GM23338 (cell line): ENCODE results near the gene S100A11. TPM values are rescaled to one million over a fixed set of nuclear protein-coding genes. Genes with fewer than 3 reads are reported as not detected.

Experiments used
- ATAC-seq: fragments of 200-7000 bp; cut with Tn5 transposase; 3 replicates; pipeline ENCODE4 v1.9.1; 2020
- DNase-seq: peaks from one replicate; pipeline ENCODE4 v3.0.0-alpha.2; 2015; ENCODE audit warnings: low spot score
- H2AFZ ChIP-seq: fragments of 200-600 bp; sonication (generic); 2 replicates; pipeline ENCODE4 v1.8.0; 2016; ENCODE audit warnings: antibody characterized with exemption, mild to moderate bottlenecking, moderate library complexity
- H3F3A ChIP-seq: fragments of 200-600 bp; sonication (generic); replicated peaks from 2 replicates; pipeline ENCODE4 v1.8.0; 2017; ENCODE audit warnings: antibody characterized with exemption, mixed run types, low read depth
- H3K27ac ChIP-seq: fragments of 200-600 bp; sonication (generic); 2 replicates; pipeline ENCODE4 v1.6.1; 2016; ENCODE audit warnings: low read depth
- H3K27me3 ChIP-seq: fragments of 200-600 bp; sonication (generic); 2 replicates; pipeline ENCODE4 v1.8.0; 2016; ENCODE audit warnings: mild to moderate bottlenecking, mixed run types, moderate library complexity; ENCODE audit not compliant: insufficient read depth
- H3K36me3 ChIP-seq: fragments of 200-600 bp; sonication (generic); 2 replicates; pipeline ENCODE4 v1.8.0; 2016; ENCODE audit warnings: mild to moderate bottlenecking; ENCODE audit not compliant: insufficient read depth
- H3K4me1 ChIP-seq: fragments of 200-600 bp; sonication (generic); 2 replicates; pipeline ENCODE4 v1.8.0; 2016; ENCODE audit warnings: mild to moderate bottlenecking, moderate library complexity; ENCODE audit not compliant: insufficient read depth
- H3K4me2 ChIP-seq: fragments of 200-600 bp; sonication (generic); 2 replicates; pipeline ENCODE4 v1.7.1; 2017; ENCODE audit warnings: mixed run types
- H3K4me3 ChIP-seq: fragments of 200-600 bp; sonication (generic); 2 replicates; pipeline ENCODE4 v1.6.1; 2016; ENCODE audit warnings: mixed run types
- H3K79me2 ChIP-seq: fragments of 200-600 bp; sonication (generic); replicated peaks from 2 replicates; pipeline ENCODE4 v1.8.0; 2017; ENCODE audit warnings: mild to moderate bottlenecking; ENCODE audit not compliant: insufficient read depth
- H3K9me2 ChIP-seq: fragments of 200-600 bp; sonication (generic); 2 replicates; pipeline ENCODE4 v1.8.0; 2017; ENCODE audit not compliant: insufficient read depth
- H4K20me1 ChIP-seq: fragments of 200-600 bp; sonication (generic); replicated peaks from 2 replicates; pipeline ENCODE4 v1.8.0; 2017; ENCODE audit warnings: mild to moderate bottlenecking; ENCODE audit not compliant: insufficient read depth
- H3K27ac Mint-ChIP-seq: 2 replicates; pipeline ENCODE4 v1.8.0; 2020; ENCODE audit warnings: inconsistent platforms, mild to moderate bottlenecking, moderate library complexity, mixed read lengths
- H3K27me3 Mint-ChIP-seq: 3 replicates; pipeline ENCODE4 v1.8.0; 2022; ENCODE audit warnings: low read depth, mild to moderate bottlenecking, moderate library complexity, mixed read lengths, inconsistent platforms; ENCODE audit not compliant: insufficient read depth, poor library complexity
- H3K36me3 Mint-ChIP-seq: 3 replicates; pipeline ENCODE4 v1.8.0; 2021; ENCODE audit warnings: low read depth, mild to moderate bottlenecking, inconsistent platforms, moderate library complexity, mixed read lengths
- H3K4me1 Mint-ChIP-seq: 3 replicates; pipeline ENCODE4 v1.8.0; 2020; ENCODE audit warnings: mild to moderate bottlenecking, inconsistent platforms, mixed read lengths
- H3K4me3 Mint-ChIP-seq: 3 replicates; pipeline ENCODE4 v1.8.0; 2021; ENCODE audit warnings: moderate library complexity, mild to moderate bottlenecking, inconsistent platforms, mixed read lengths
- H3K9me3 Mint-ChIP-seq: 3 replicates; pipeline ENCODE4 v1.8.0; 2020; ENCODE audit warnings: moderate library complexity, mild to moderate bottlenecking, inconsistent platforms, mixed read lengths
- CREB1 ChIP-seq: fragments of 250-450 bp; sonication (Bioruptor Pico); IDR thresholded peaks from 2 replicates; pipeline ENCODE4 v1.5.0; 2020; ENCODE audit warnings: low read depth, mild to moderate bottlenecking, moderate library complexity
- EZH2 ChIP-seq: fragments of 200-600 bp; sonication (generic); IDR thresholded peaks from one replicate; pipeline ENCODE4 v1.8.0; 2017; ENCODE audit warnings: antibody characterized with exemption, mild to moderate bottlenecking, low read depth; ENCODE audit not compliant: unreplicated experiment
- EZH2phosphoT487 ChIP-seq: fragments of 200-600 bp; sonication (generic); IDR thresholded peaks from one replicate; pipeline ENCODE4 v1.8.1; 2018; ENCODE audit warnings: antibody characterized with exemption; ENCODE audit not compliant: unreplicated experiment
- NANOG ChIP-seq: IDR thresholded peaks from 2 replicates; pipeline ENCODE4 v1.6.1; 2016; ENCODE audit warnings: antibody characterized with exemption, borderline replicate concordance
- POLR2AphosphoS5 ChIP-seq: IDR thresholded peaks from 2 replicates; pipeline ENCODE4 v1.6.1; 2016; ENCODE audit warnings: antibody characterized with exemption, low read depth
- STAT1 ChIP-seq: IDR thresholded peaks from one replicate; pipeline ENCODE4 v1.6.1; 2016; ENCODE audit warnings: antibody characterized with exemption; ENCODE audit not compliant: unreplicated experiment
- ZNF331 ChIP-seq: fragments of 250-450 bp; sonication (Bioruptor Pico); IDR thresholded peaks from 2 replicates; pipeline ENCODE4 v1.5.0; 2020; ENCODE audit warnings: low read depth, mild to moderate bottlenecking, moderate library complexity
- long read RNA-seq: library from polyadenylated mRNA; unstranded; transcript quantifications from one replicate; pipeline ENCODE4 v2.0.0, GENCODE V29; 2020; ENCODE audit not compliant: unreplicated experiment
- polyA plus RNA-seq: library from polyadenylated mRNA; unstranded; fragments of >200 nt; fragmentation: Nextera tagmentation; extraction: Ambion mirVana; gene quantifications from 2 replicates; pipeline ENCODE4 v1.2.1, GENCODE V29; 2016
- total RNA-seq: library from RNA; depleted of rRNA; stranded (reverse); fragments of >200 nt; shearing (Covaris generic); gene quantifications from 2 replicates; pipeline ENCODE4 v1.2.3, GENCODE V29; 2014; rRNA removed
- TF ChIP-seq, protein P1 (sequence below): fragments of 250-450 bp; sonication (Bioruptor Pico); IDR thresholded peaks from 2 replicates; pipeline ENCODE4 v1.5.0; 2020; ENCODE audit warnings: mild to moderate bottlenecking, moderate library complexity
- TF ChIP-seq, protein P2 (sequence below), 2 experiments: fragments of 200-600 bp in 1 of 2; sonication (generic) in 1 of 2; conservative IDR thresholded peaks; 2 replicates each; pipeline versions ENCODE4 v1.5.1 to v1.6.1; 2016 to 2017; ENCODE audit warnings: antibody characterized with exemption in 2 of 2, low read depth in 2 of 2, mild to moderate bottlenecking in 2 of 2, moderate library complexity in 1 of 2
- TF ChIP-seq, protein P3 (sequence below): IDR thresholded peaks from 2 replicates; pipeline ENCODE4 v1.6.1; 2016; ENCODE audit warnings: antibody characterized with exemption

The S100A11 gene
- total RNA-seq (73.1 and 78.6 TPM in 2 replicates), polyA plus RNA-seq (596 and 668 TPM in 2 replicates)
- long read RNA-seq, transcript S100A11-201 (3 exons, 594 nt) = major isoform, 73 of 73 reads
- long read RNA-seq, partial matches to known transcripts = 0 of 73 reads
- long read RNA-seq, other reads (novel, unspliced or antisense) = 0 of 73 reads

DNA sequence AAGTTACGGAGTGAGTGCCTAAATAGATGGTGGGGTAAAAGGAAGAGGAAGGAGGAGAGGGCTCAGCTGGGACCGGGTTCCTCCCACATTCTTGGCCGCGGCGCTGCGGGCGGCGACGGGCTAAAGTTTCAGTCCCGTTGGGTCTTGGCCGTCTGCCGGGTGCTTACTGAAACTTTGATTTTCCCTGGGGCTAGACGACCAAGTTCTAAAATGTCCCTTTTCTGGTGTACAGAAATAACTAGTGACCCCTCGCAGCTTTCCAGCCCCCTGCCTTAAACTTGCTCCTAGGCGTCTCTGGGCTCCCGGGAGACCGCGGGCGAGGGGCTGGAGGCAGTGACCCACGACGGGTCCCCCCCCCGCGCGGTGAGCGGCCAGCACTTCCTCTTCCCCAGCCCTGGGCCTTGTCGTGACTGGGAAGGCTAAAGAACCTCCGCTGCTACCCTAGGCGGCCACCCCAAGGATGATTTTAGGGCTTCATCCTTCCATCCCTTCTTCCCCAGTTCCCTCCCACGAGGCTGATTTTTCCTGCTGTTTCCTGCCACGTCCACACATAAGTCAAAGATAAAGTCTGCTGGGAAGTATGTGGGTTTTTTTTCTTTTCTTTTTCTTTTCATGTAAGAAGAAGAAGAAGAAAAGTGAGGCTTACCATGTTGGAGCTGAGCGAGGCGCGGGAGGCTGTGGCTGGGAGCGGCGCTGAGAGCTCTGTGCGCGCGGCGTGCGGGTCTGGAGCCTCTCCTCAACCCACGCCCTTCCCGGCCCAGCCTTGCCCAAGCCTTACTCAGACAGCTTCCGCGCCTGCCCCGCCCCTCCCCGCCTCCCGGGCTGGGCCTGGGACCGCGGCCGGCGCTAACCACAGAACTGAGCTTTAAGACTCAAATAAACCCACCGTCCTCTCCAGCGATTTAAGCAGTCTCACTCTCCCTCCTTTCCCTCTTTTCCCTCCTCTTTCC is at the start of gene S100A11:
TSS of gene S100A11 (minus strand) at position 738 of the 950 bp plus-strand sequence. CDS start at position 649, 89 bp downstream.
- Mint-ChIP-seq H3K27ac (no peak within 1 kb of the TSS), H3K27me3 (peaks cover 13% of the 10 kb centered on the region), H3K4me3 (peak within 1 kb of the TSS; percentile 85), H3K9me3 (no peaks in the 10 kb centered on the region), H3K36me3 (peaks cover 13% of the 10 kb centered on the region), H3K4me1 (peaks cover 26% of the 10 kb centered on the region)
- ATAC-seq (peak; percentile 87), DNase-seq (peak; percentile 75)
- Histone ChIP-seq H3K36me3 (peaks cover 12% of the 10 kb centered on the region), H3K4me2 (peak within 1 kb of the TSS; percentile 96), H3K79me2 (no peaks in the 10 kb centered on the region), H4K20me1 (no peaks in the 10 kb centered on the region), H2AFZ (peak within 1 kb of the TSS; percentile 33), H3K9me2 (peaks cover 8% of the 10 kb centered on the region; the same call in 1 of the 2 replicates), H3K4me1 (peaks cover 29% of the 10 kb centered on the region), H3K4me3 (peak within 1 kb of the TSS; percentile 78), H3K27ac (no peak within 1 kb of the TSS), H3F3A (no peaks in the 10 kb centered on the region; the same call in 1 of the 2 replicates), H3K27me3 (peaks cover 31% of the 10 kb centered on the region)
- peak; percentile 39; the same call in 1 of the 2 replicates for TF ChIP-seq POLR2AphosphoS5
- no peak for TF ChIP-seq ZNF331 (CRISPR knock-in tag)

DNA sequence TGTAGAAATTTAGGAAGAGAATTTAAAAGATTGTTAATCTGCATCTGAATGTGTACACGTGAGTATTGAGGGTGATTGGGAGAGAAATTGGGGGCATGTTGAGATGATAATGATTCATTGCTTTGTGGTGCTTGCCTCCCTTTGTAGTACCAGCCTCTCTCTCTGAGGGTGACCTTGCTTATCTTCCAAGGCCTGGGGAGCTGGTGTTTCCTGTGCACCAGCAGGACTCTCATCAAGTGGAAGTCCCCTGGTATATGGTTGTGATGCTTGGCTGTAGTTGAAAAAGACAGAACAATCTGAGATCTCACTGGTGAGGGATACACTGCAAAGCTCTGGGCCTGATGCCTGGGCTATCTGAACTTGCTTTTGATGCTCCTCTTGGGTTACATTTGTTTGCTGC is 48.0 kb upstream of the S100A11 start:
- no peak for DNase-seq
- no peaks in the 10 kb centered on the region for H3K36me3 ChIP-seq
- ATAC-seq = no peak
- no peak overlapping the region for H3K4me2 ChIP-seq
- no peak overlapping the region; the same call in 1 of the 2 replicates for H2AFZ ChIP-seq
- H3K9me3 Mint-ChIP-seq = no peaks in the 10 kb centered on the region; the same call in 2 of the 3 replicates
- H3K4me3 ChIP-seq = no peak overlapping the region
- no peaks in the 10 kb centered on the region for H3K79me2 ChIP-seq
- no peaks in the 10 kb centered on the region for H4K20me1 ChIP-seq
- H3K27me3 ChIP-seq = no peaks in the 10 kb centered on the region
- H3K27ac Mint-ChIP-seq = no peak overlapping the region
- H3K4me1 Mint-ChIP-seq = no peaks in the 10 kb centered on the region
- no peak overlapping the region for H3K4me3 Mint-ChIP-seq
- H3K36me3 Mint-ChIP-seq = no peaks in the 10 kb centered on the region
- no peaks in the 10 kb centered on the region for H3F3A ChIP-seq
- H3K27ac ChIP-seq = no peak overlapping the region
- peaks cover 20% of the 10 kb centered on the region; the same call in 1 of the 2 replicates for H3K9me2 ChIP-seq
- H3K27me3 Mint-ChIP-seq = no peaks in the 10 kb centered on the region
- no peaks in the 10 kb centered on the region for H3K4me1 ChIP-seq
- TF ChIP-seq, protein P1, sequence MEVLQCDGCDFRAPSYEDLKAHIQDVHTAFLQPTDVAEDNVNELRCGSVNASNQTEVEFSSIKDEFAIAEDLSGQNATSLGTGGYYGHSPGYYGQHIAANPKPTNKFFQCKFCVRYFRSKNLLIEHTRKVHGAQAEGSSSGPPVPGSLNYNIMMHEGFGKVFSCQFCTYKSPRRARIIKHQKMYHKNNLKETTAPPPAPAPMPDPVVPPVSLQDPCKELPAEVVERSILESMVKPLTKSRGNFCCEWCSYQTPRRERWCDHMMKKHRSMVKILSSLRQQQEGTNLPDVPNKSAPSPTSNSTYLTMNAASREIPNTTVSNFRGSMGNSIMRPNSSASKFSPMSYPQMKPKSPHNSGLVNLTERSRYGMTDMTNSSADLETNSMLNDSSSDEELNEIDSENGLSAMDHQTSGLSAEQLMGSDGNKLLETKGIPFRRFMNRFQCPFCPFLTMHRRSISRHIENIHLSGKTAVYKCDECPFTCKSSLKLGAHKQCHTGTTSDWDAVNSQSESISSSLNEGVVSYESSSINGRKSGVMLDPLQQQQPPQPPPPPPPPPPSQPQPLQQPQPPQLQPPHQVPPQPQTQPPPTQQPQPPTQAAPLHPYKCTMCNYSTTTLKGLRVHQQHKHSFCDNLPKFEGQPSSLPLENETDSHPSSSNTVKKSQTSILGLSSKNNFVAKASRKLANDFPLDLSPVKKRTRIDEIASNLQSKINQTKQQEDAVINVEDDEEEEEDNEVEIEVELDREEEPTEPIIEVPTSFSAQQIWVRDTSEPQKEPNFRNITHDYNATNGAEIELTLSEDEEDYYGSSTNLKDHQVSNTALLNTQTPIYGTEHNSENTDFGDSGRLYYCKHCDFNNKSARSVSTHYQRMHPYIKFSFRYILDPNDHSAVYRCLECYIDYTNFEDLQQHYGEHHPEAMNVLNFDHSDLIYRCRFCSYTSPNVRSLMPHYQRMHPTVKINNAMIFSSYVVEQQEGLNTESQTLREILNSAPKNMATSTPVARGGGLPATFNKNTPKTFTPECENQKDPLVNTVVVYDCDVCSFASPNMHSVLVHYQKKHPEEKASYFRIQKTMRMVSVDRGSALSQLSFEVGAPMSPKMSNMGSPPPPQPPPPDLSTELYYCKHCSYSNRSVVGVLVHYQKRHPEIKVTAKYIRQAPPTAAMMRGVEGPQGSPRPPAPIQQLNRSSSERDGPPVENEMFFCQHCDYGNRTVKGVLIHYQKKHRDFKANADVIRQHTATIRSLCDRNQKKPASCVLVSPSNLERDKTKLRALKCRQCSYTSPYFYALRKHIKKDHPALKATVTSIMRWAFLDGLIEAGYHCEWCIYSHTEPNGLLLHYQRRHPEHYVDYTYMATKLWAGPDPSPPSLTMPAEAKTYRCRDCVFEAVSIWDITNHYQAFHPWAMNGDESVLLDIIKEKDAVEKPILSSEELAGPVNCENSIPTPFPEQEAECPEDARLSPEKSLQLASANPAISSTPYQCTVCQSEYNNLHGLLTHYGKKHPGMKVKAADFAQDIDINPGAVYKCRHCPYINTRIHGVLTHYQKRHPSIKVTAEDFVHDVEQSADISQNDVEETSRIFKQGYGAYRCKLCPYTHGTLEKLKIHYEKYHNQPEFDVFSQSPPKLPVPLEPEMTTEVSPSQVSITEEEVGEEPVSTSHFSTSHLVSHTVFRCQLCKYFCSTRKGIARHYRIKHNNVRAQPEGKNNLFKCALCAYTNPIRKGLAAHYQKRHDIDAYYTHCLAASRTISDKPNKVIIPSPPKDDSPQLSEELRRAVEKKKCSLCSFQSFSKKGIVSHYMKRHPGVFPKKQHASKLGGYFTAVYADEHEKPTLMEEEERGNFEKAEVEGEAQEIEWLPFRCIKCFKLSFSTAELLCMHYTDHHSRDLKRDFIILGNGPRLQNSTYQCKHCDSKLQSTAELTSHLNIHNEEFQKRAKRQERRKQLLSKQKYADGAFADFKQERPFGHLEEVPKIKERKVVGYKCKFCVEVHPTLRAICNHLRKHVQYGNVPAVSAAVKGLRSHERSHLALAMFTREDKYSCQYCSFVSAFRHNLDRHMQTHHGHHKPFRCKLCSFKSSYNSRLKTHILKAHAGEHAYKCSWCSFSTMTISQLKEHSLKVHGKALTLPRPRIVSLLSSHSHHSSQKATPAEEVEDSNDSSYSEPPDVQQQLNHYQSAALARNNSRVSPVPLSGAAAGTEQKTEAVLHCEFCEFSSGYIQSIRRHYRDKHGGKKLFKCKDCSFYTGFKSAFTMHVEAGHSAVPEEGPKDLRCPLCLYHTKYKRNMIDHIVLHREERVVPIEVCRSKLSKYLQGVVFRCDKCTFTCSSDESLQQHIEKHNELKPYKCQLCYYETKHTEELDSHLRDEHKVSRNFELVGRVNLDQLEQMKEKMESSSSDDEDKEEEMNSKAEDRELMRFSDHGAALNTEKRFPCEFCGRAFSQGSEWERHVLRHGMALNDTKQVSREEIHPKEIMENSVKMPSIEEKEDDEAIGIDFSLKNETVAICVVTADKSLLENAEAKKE (CRISPR knock-in tag) = no peak
- TF ChIP-seq STAT1 (no peak), POLR2AphosphoS5 (no peak), CREB1 (no peak), NANOG (no peak), EZH2phosphoT487 (no peak), EZH2 (no peak)
- TF ChIP-seq, protein P2, sequence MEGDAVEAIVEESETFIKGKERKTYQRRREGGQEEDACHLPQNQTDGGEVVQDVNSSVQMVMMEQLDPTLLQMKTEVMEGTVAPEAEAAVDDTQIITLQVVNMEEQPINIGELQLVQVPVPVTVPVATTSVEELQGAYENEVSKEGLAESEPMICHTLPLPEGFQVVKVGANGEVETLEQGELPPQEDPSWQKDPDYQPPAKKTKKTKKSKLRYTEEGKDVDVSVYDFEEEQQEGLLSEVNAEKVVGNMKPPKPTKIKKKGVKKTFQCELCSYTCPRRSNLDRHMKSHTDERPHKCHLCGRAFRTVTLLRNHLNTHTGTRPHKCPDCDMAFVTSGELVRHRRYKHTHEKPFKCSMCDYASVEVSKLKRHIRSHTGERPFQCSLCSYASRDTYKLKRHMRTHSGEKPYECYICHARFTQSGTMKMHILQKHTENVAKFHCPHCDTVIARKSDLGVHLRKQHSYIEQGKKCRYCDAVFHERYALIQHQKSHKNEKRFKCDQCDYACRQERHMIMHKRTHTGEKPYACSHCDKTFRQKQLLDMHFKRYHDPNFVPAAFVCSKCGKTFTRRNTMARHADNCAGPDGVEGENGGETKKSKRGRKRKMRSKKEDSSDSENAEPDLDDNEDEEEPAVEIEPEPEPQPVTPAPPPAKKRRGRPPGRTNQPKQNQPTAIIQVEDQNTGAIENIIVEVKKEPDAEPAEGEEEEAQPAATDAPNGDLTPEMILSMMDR (conservative IDR thresholded peaks at IDR 0.05; ENCODE audit: low read depth in 2 of 2) = no peak
- TF ChIP-seq, protein P3, sequence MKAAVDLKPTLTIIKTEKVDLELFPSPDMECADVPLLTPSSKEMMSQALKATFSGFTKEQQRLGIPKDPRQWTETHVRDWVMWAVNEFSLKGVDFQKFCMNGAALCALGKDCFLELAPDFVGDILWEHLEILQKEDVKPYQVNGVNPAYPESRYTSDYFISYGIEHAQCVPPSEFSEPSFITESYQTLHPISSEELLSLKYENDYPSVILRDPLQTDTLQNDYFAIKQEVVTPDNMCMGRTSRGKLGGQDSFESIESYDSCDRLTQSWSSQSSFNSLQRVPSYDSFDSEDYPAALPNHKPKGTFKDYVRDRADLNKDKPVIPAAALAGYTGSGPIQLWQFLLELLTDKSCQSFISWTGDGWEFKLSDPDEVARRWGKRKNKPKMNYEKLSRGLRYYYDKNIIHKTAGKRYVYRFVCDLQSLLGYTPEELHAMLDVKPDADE = no peak
